ENCODE data around the gene AQP5.

DNA sequence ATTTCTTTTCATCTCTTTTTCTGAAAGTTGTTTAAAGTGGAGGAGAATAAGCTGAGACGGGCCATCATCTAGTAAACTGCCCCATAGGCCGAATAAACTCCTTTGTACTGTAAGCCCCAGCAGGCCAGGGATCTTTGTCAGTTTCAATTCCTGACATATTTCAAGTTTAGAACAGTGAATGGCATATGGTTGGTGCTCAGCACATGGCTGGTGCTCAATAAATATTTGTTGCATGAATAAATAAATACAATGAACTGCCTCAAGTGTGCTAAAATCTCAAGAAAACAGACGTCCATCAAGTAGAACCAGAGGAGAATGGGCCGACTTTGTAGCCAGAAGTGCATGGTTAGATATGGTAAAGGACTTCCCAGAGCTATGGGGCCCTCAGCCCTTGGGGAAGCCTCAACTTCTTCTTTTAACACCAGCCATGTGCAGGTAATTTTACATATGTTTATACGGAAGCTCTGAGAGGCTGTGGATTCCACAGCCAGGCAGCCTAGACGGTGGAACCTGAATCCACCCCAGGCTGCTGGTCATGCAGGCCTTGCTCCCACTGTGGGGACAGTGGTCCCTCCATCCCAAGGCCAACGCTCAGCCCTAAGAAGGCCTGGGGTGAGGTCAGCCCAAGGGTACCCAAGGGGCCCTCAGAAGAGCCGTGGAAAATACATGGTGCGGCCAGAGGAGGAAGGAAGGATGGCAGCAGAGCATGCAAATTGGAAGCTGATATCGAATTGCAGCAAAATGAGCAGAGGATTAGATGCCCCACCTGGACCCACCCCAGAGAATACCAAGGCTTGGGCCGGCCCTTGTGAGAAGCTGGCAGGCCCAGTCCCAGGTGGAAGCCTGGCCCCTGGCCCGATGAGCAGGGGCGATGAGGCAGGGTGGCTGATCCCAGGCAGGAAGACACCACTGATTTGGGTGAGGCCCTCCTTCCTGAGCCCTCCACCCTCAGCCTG is 19.8 kb upstream of the AQP5 start:
- TF ChIP-seq CTCF (conservative IDR thresholded peaks at IDR 0.05) (no peak), EZH2 (IDR thresholded peaks at IDR 0.05; ENCODE audit: low read depth) (no peak)

Measured in PC-9 (cell line).